Neural cell (in vitro differentiated cells): ENCODE data around the gene TMEM44.

Experiments
- EZH2 ChIP-seq: fragments of 200-600, 300-800 bp; shearing (Covaris generic), sonication (generic); IDR thresholded peaks from 2 replicates; pipeline ENCODE4 v1.6.1; 2014; ENCODE audit warnings: antibody characterized with exemption, low read length, borderline replicate concordance, mild to moderate bottlenecking; ENCODE audit not compliant: insufficient read depth, poor library complexity, severe bottlenecking
- RAD21 ChIP-seq: fragments of 450-650 bp; conservative IDR thresholded peaks from 2 replicates; pipeline ENCODE4 v1.6.1; 2014; ENCODE audit warnings: antibody characterized with exemption, mild to moderate bottlenecking, moderate library complexity

DNA sequence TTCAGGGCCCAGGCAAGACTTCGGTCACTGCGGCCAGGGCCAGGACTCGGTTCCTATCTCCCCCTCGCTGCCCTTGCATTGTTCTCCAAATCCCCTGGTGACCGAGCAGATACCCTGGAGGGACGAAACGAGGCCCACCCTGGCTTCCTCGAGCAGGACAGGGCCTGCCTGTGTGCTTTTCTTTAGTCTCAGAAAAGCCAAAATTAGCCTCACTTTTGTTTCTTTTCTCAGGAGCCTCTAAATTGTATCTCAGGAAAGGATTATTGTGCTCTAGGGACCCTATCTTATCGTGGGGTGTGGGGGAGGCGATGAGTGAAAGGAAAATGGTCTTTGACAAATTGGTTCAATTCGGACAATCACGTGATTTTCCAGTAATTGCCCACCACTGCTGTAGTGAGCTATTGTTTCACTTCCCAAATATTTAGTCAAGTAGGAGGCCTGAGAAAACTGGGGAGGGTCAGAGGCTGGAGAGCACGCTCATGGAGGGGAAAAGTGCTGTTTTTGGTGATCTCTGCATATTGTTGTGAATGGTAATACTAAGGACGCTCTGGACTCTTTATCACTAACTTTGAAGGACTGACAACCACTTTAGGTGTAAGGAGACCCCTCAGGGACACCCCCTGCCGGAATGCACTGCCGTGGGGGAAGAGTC, 61.6 kb downstream of the TMEM44 start:
- TF ChIP-seq RAD21, result no peak
- no peak for TF ChIP-seq EZH2
